Lower leg skin (tissue), 4 donors: ENCODE data around the gene BHLHE41. TPM values are rescaled to one million over a fixed set of nuclear protein-coding genes. Genes with fewer than 3 reads are reported as not detected.

Experiments used
- DNase-seq, 2 donors: peaks; one replicate each; pipeline ENCODE4 v3.0.0-alpha.2; 2019; ENCODE audit warnings: low spot score in 2 of 2
- H3K4me3 ChIP-seq: fragments of 200-600 bp; sonication (generic); 2 replicates; pipeline ENCODE4 v1.5.1; 2017; ENCODE audit warnings: mild to moderate bottlenecking, low read depth; ENCODE audit not compliant: poor library complexity, severe bottlenecking
- CTCF ChIP-seq, 3 donors: fragments of 450-650 bp; IDR thresholded peaks; one replicate each; pipeline ENCODE4 v1.5.1; 2016; ENCODE audit warnings: antibody characterized with exemption in 3 of 3, mild to moderate bottlenecking in 3 of 3, moderate library complexity in 2 of 3
- POLR2A ChIP-seq, 2 donors: fragments of 450-650 bp; IDR thresholded peaks; one replicate each; pipeline ENCODE4 v1.6.1; 2016 to 2017; ENCODE audit warnings: antibody characterized with exemption in 2 of 2, mild to moderate bottlenecking in 1 of 2, moderate library complexity in 1 of 2
- WGBS, 2 donors: methylation state at CpG; one replicate each; pipeline ENCODE4 v1.1.5; 2018; 5-methylcytosine and 5-hydroxymethylcytosine counted together
- intact Hi-C: fragments of 100-400 bp; cut with DNase I; formaldehyde crosslinking; loops from one replicate; pipeline ENCODE4 v1.15.0; 2023; ENCODE audit warnings: low total_unique reads
- total RNA-seq, 4 donors: library from RNA; depleted of rRNA; stranded (reverse); fragments of >200 nt; gene quantifications; one replicate each; pipeline ENCODE4 v1.1.0, GENCODE V29; 2016

BHLHE41 gene
- total RNA-seq, 4 donors from 2014 or later: 4.9 to 14.5 (median 7.2) TPM

DNA sequence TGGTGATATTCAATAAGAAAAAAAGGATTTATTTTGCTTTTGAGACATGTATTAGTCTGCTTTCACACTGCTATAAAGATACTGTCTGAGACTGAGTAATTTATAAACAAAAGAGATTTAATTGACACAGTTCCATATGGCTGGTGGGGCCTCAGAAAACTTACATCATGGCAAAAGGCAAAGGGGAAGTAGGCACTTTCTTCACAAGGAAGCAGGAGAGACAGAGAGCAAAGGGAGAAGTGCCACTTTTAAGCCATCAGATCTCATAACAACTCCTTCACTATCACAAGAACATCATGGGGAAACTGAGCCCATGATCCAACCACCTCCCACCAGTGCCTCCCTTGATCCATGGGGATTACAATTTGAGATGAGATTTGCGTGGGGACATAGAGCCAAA, 43.9 kb downstream of the BHLHE41 start:
- H3K4me3 ChIP-seq: no peak overlapping the region
- WGBS, 2 donors: 93 to 95% methylated on average over 1 of the region's 1 CpG
- no peak for DNase-seq
- intact Hi-C loops: no loop called here
- TF ChIP-seq CTCF (IDR thresholded peaks at IDR 0.05): no peak
- TF ChIP-seq POLR2A (IDR thresholded peaks at IDR 0.05): no peak

DNA sequence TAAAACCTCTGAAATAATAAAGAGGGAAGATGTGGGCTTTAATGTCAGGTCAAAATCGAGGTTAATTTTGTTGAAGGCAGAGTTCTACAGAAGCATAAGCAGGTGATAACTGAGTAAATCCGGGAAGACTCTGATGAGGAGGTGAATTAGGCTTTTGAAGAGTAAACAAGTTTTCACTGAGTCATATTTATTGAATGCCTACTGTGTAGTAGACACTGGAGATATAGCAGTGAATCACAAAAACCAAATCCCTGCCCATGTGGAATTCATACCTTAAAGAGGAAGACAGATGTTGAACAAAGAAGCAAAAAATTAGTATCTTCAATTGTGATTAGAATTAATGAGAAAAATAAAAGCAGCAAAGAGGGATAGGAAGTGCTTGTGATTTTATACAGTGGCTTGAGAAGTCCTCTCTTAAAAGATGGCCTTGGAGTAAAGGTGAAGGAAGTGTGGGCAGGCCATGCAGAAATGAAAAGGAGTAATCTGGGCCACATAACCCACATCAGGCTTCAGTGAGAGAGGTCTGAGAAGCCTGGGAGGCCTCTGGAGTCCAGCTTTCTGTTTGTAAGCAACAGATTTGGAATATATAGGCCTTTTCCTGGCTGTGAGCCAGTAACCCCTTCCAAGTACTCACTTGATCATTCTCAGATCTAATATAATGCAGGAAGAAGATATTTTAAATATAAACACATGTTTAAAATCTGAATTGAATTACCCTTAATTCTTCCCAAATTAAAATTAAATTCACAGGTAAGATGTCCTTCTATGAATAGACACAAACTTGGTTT, 46.7 kb downstream of the BHLHE41 start:
- no peak for DNase-seq
- TF ChIP-seq CTCF (IDR thresholded peaks at IDR 0.05) (no peak), POLR2A (IDR thresholded peaks at IDR 0.05) (no peak)
- WGBS, 2 donors: 86 to 88% methylated on average over 2 of the region's 2 CpGs

More for the DNA sequence above, 46.7 kb downstream of the BHLHE41 start:
- intact Hi-C loops: no loop called here
- H3K4me3 ChIP-seq: no peak overlapping the region

Other genes starting within 250 kb of the BHLHE41 start
- gene RASSF8, start 166.4 kb downstream of the BHLHE41 start, total RNA-seq: 10 to 100 TPM in 2 of 4 donors, 1 to 10 TPM in 2; 5.4 to 20.7 (median 9.6) TPM
- 10 to 100 TPM in 1 of 4 donors, 1 to 10 TPM in 3; 4.5 to 14.1 (median 8.4) TPM for gene SSPN, start 70.5 kb upstream of the BHLHE41 start, total RNA-seq